HG03066 (cell line): ENCODE data around the gene DEDD.

Experiments used
- ATAC-seq: cut with Tn5 transposase; IDR thresholded peaks from one replicate; pipeline ENCODE4 v1.9.1; 2021; ENCODE audit warnings: low read depth; ENCODE audit not compliant: unreplicated experiment

The DEDD gene

DNA sequence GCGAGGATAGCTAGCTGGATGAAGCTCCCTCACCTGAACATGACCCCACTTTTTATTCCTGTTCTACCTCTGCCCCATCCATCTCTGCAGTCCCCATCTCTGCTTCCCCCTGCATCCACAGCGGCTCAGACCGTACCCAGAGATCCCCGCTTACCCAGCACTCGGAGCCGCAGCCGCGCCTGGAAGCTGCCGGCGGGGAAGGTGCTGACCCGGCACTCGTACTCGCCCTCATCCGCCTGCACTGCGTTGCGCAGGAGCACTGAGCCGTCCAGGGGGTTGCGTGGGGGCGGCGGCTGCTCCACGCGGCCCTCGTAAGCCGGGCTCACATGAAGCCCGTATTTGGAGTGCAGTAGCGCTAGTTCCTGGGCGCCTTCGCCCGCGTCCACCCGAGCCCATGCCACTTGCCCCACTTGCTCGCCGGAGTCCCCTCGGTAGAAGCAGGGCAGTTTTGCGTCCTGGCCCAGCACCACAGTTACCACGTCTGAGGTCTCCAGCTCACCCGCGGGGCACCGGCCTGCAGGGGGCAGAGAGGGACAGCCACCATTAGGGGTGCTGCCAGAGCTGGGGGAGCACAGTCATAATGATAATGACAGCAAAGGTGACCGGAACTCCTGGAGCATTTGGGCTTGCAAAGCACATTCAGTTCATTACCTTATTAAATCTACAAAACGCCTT is 52.9 kb downstream of the DEDD start:
- no peak for ATAC-seq

DNA sequence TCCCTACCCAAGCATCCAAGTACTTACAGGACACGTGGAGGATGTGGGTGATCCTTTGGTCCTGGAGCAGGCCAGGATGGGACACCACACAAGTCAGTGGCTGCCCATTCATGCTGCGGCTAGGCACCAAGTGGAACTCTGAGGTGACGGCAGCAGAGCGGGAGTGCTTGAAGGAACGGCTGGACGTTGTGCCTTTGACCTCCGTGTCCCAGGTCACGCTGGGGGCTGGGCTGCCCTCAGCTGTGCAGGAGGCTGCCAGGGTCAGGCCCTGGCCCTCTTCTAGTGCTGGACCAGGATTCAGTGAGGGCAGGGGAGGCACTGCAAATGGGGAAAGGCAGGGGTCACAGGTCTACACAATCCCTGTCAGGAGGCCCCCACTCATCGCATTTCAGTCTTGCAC is 55.0 kb downstream of the DEDD start:
- ATAC-seq = no peak

DNA sequence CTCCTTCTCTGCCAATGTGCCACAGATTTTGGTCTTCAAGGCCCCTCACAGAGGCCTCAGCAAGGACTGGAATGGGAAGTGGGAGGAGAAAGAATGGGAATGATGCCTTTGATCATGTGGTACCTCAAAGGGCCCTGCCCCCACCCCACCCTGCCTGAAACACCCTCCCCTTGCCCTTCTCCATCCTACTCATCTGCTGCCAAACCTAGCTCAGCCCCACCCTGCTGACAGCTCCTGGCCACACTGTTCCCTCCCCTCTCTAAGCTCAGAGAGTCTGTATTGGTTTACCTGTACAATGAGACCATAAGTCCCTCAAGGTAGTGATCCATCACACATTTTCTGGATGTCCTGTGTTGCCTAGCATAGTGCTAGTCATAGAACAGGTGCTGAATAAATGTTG is 56.1 kb downstream of the DEDD start:
- no peak for ATAC-seq

DNA sequence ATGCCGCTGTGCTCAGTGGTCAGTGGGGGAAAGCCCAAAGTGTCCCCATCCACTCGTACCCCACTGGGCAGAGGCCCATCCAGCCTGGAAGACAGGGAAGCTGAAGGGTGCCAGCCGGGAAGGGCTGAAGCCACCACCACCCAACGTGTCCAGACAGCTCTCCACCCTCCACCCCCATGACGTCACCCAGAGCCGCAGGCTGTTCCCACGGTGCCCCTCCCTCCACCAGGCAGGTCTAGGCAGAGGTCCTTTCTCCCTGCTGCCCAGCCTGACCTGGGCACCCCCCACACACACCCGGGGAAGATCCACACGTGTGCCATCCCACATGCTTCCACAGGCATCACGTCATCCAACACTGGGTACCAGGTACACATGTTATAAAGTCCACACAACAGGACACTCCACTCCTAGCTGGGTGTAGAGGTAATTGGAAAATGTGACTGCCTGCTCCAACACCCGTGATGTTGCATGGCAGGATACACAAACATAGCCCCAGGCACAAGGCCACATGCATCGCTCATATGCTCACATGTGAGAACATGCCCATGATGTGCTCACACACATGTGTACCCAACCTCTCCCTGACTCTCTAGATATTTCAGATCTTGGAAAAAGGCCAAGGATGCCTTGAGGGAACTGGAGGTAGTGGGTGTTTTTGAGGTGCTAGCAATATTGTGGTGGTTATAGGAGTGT is 57.6 kb downstream of the DEDD start:
- no peak for ATAC-seq

- ATAC-seq = no peak
These were observed 58.9 kb downstream of the DEDD start for GRCh38 chr1:161073474-161074121.

- no peak for ATAC-seq
These were observed 59.6 kb downstream of the DEDD start for GRCh38 chr1:161072751-161073449.

DNA sequence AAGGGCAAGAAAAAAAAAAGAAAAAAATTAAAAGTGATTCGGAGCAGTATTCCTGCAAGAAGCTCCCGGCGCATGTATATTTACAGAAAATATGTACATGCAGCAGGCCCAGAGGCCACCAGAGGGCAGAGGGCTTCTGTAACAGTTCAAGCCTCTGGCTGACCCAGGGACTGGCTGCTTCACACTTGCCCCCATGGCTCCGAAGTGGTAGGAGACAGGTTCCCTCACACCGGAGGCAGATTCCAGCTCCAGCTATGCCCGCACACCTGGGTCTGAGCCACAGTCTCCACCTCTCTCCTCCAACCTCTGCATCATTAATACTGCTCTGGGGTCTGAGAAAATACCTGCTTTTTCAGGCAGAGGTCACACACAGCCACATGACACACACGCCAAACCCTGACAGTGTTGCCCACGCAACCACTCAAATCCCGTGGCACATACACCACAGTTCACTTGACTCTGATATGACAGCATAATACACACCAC is 60.5 kb downstream of the DEDD start:
- ATAC-seq = no peak
